H1 (cell line): ENCODE measurements around the gene TMEM72. TPM values are rescaled to one million over a fixed set of nuclear protein-coding genes. Genes with fewer than 3 reads are reported as not detected.

ENCODE experiments used
- CTCF ChIA-PET: fragments of 300-600 bp; sonication (Branson Sonifier 250); formaldehyde crosslinking; loops from one replicate; lab custom pipeline; 2021; ENCODE audit not compliant: partially characterized antibody; lab: Charles Lee
- POLR2A ChIA-PET: fragments of 300-600 bp; sonication (Branson Sonifier 250); formaldehyde crosslinking; loops from one replicate; lab custom pipeline; 2021; ENCODE audit warnings: inconsistent platforms; ENCODE audit not compliant: partially characterized antibody; lab: Charles Lee
- DNase-seq, 2 experiments: peaks; one replicate each; pipeline versions ENCODE4 v3.0.0 to v3.0.0-alpha.2; 2010 to 2022; ENCODE audit warnings: low spot score in 2 of 2, low read depth in 1 of 2, mixed read lengths in 1 of 2
- FAIRE-seq: peaks from 2 replicates; lab custom pipeline; 2011; peaks lifted over from hg19 to GRCh38; lab: Jason Lieb, UNC
- H2AFZ ChIP-seq: 2 replicates; pipeline ENCODE4 v1.8.1; 2012; ENCODE audit warnings: low read length, inconsistent platforms
- H2AK5ac ChIP-seq: 2 replicates; pipeline ENCODE4 v1.6.1; 2013; ENCODE audit warnings: low read depth, low read length
- H2BK120ac ChIP-seq: replicated peaks from 2 replicates; pipeline ENCODE3; 2013; ENCODE audit warnings: low read depth, low read length, inconsistent platforms
- H2BK12ac ChIP-seq: 2 replicates; pipeline ENCODE4 v1.6.1; 2013; ENCODE audit warnings: low read depth, low read length
- H2BK15ac ChIP-seq: 2 replicates; pipeline ENCODE4 v1.6.1; 2013; ENCODE audit warnings: low read length
- H2BK20ac ChIP-seq: 2 replicates; pipeline ENCODE4 v1.6.1; 2013; ENCODE audit warnings: low read length
- H2BK5ac ChIP-seq: 2 replicates; pipeline ENCODE4 v1.6.1; 2013; ENCODE audit warnings: low read depth, low read length
- H3K14ac ChIP-seq: 2 replicates; pipeline ENCODE4 v1.6.1; 2013; ENCODE audit warnings: inconsistent platforms; ENCODE audit not compliant: insufficient read length
- H3K18ac ChIP-seq: 2 replicates; pipeline ENCODE4 v1.6.1; 2013; ENCODE audit warnings: low read length; ENCODE audit errors: extremely low read depth
- H3K23ac ChIP-seq: 2 replicates; pipeline ENCODE4 v1.6.1; 2013; ENCODE audit warnings: inconsistent platforms; ENCODE audit not compliant: insufficient read length
- H3K23me2 ChIP-seq: 2 replicates; pipeline ENCODE4 v1.6.1; 2013; ENCODE audit warnings: low read depth, low read length
- H3K27ac ChIP-seq: 2 replicates; pipeline ENCODE4 v1.6.1; 2011; ENCODE audit warnings: low read depth, low read length, inconsistent platforms
- H3K27me3 ChIP-seq, 4 experiments: replicated peaks in 1 of 4; 1 replicate in 1 of 4; 2 replicates in 3 of 4; pipeline versions ENCODE4 v1.6.1 to v1.8.1; 2011 to 2013; ENCODE audit warnings: low read length in 3 of 4, mild to moderate bottlenecking in 3 of 4, inconsistent platforms in 2 of 4, mixed read lengths in 2 of 4, moderate library complexity in 1 of 4; ENCODE audit not compliant: control insufficient read depth in 3 of 4, insufficient read depth in 3 of 4; ENCODE audit errors: extremely low read depth in 1 of 4
- H3K36me3 ChIP-seq, 4 experiments: 2 replicates each; pipeline versions ENCODE4 v1.6.1 to v1.8.1; 2011 to 2013; ENCODE audit warnings: mild to moderate bottlenecking in 4 of 4, low read length in 3 of 4, moderate library complexity in 2 of 4, control low read depth in 1 of 4, inconsistent platforms in 1 of 4; ENCODE audit not compliant: insufficient read depth in 4 of 4, control insufficient read depth in 2 of 4
- H3K4ac ChIP-seq: replicated peaks from 2 replicates; pipeline ENCODE3; 2013; ENCODE audit warnings: low read length, low read depth, mixed read lengths, inconsistent platforms; ENCODE audit not compliant: insufficient read length
- H3K4me1 ChIP-seq, 4 experiments: replicated peaks in 1 of 4; 1 replicate in 1 of 4; 2 replicates in 3 of 4; pipeline versions ENCODE4 v1.6.1 to v1.8.1; 2011 to 2013; ENCODE audit warnings: low read length in 3 of 4, inconsistent platforms in 2 of 4, mixed read lengths in 1 of 4; ENCODE audit not compliant: insufficient read depth in 4 of 4, control insufficient read depth in 3 of 4
- H3K4me2 ChIP-seq, 2 experiments: 2 replicates each; pipeline versions ENCODE4 v1.6.1 to v1.8.1; 2011 to 2013; ENCODE audit warnings: low read depth in 2 of 2, low read length in 2 of 2, control low read depth in 1 of 2, inconsistent platforms in 1 of 2, mild to moderate bottlenecking in 1 of 2; ENCODE audit not compliant: insufficient read depth in 1 of 2
- H3K4me3 ChIP-seq, 4 experiments: fragments of 200-600, 300-600 bp in 1 of 4; sonication (generic), shearing (Covaris generic), sonication (Bioruptor Twin) in 1 of 4; 2 replicates each; pipeline versions ENCODE4 v1.5.1 to v1.8.1; 2011 to 2016; ENCODE audit warnings: low read length in 4 of 4, low read depth in 3 of 4, control low read depth in 2 of 4, inconsistent platforms in 2 of 4, mild to moderate bottlenecking in 2 of 4, mixed read lengths in 1 of 4, moderate library complexity in 1 of 4; ENCODE audit not compliant: insufficient read depth in 2 of 4; ENCODE audit errors: extremely low read depth in 1 of 4
- H3K56ac ChIP-seq: replicated peaks from 2 replicates; pipeline ENCODE3; 2013; ENCODE audit warnings: low read depth, mild to moderate bottlenecking, mixed read lengths, low read length, inconsistent platforms; ENCODE audit not compliant: insufficient read length
- H3K79me1 ChIP-seq: 2 replicates; pipeline ENCODE4 v1.6.1; 2013; ENCODE audit warnings: low read depth, low read length, control low read depth
- H3K79me2 ChIP-seq, 2 experiments: 2 replicates each; pipeline versions ENCODE4 v1.6.1 to v1.8.1; 2012 to 2013; ENCODE audit warnings: low read length in 2 of 2, mild to moderate bottlenecking in 2 of 2, inconsistent platforms in 1 of 2; ENCODE audit not compliant: insufficient read depth in 2 of 2, control insufficient read depth in 1 of 2
- H3K9ac ChIP-seq, 4 experiments: replicated peaks in 1 of 4; 1 replicate in 1 of 4; 2 replicates in 3 of 4; pipeline versions ENCODE4 v1.6.1 to v1.8.1; 2011 to 2013; ENCODE audit warnings: low read depth in 3 of 4, low read length in 3 of 4, control low read depth in 2 of 4, mild to moderate bottlenecking in 2 of 4, moderate library complexity in 2 of 4, inconsistent platforms in 1 of 4; ENCODE audit errors: extremely low read depth in 1 of 4
- H3K9me3 ChIP-seq, 2 experiments: 2 replicates each; pipeline versions ENCODE4 v1.6.1 to v1.8.1; 2012 to 2013; ENCODE audit warnings: mild to moderate bottlenecking in 2 of 2, moderate library complexity in 2 of 2, control low read depth in 1 of 2, inconsistent platforms in 1 of 2, low read depth in 1 of 2, low read length in 1 of 2, mixed read lengths in 1 of 2; ENCODE audit not compliant: insufficient read depth in 2 of 2
- H4K20me1 ChIP-seq, 2 experiments: replicated peaks in 1 of 2; 2 replicates each; pipeline versions ENCODE3 to v1.8.1; 2011 to 2013; ENCODE audit warnings: inconsistent platforms in 2 of 2, low read length in 2 of 2, mild to moderate bottlenecking in 1 of 2; ENCODE audit not compliant: insufficient read depth in 2 of 2, control insufficient read depth in 1 of 2
- H4K5ac ChIP-seq: 2 replicates; pipeline ENCODE4 v1.6.1; 2013; ENCODE audit warnings: low read length, low read depth, mixed read lengths, inconsistent platforms; ENCODE audit not compliant: insufficient read length
- H4K8ac ChIP-seq: 2 replicates; pipeline ENCODE4 v1.8.0; 2013; ENCODE audit warnings: mild to moderate bottlenecking, moderate library complexity, low read length, inconsistent platforms; ENCODE audit not compliant: insufficient read depth; ENCODE audit errors: extremely low read depth
- H4K91ac ChIP-seq: replicated peaks from 2 replicates; pipeline ENCODE3; 2013; ENCODE audit warnings: low read length, mixed read lengths, inconsistent platforms; ENCODE audit not compliant: insufficient read length
- ATF2 ChIP-seq: IDR thresholded peaks from 2 replicates; pipeline ENCODE4 v1.6.1; 2012; ENCODE audit warnings: low read length, inconsistent platforms
- BRCA1 ChIP-seq: IDR thresholded peaks from 2 replicates; pipeline ENCODE4 v1.6.1; 2012; ENCODE audit warnings: low read depth, low read length, improper control_type of control experiment
- CEBPB ChIP-seq: IDR thresholded peaks from 2 replicates; pipeline ENCODE4 v1.6.1; 2012; ENCODE audit warnings: low read depth, low read length
- CREB1 ChIP-seq: IDR thresholded peaks from 2 replicates; pipeline ENCODE4 v1.6.1; 2012; ENCODE audit warnings: inconsistent platforms
- EGR1 ChIP-seq: IDR thresholded peaks from 2 replicates; pipeline ENCODE4 v1.6.1; 2011; ENCODE audit warnings: low read depth, low read length, borderline replicate concordance
- EP300 ChIP-seq, 2 experiments: IDR thresholded peaks; 1 replicate in 1 of 2; 2 replicates in 1 of 2; pipeline ENCODE4 v1.6.1; 2011 to 2012; ENCODE audit warnings: low read depth in 2 of 2, low read length in 2 of 2, mild to moderate bottlenecking in 2 of 2, borderline replicate concordance in 1 of 2, inconsistent platforms in 1 of 2, moderate library complexity in 1 of 2
- FOSL1 ChIP-seq: IDR thresholded peaks from 2 replicates; pipeline ENCODE4 v1.6.1; 2011; ENCODE audit warnings: mild to moderate bottlenecking, low read depth, low read length, moderate library complexity; ENCODE audit not compliant: insufficient read depth
- JUN ChIP-seq: IDR thresholded peaks from 2 replicates; pipeline ENCODE4 v1.6.1; 2011; ENCODE audit warnings: low read depth, mild to moderate bottlenecking, improper control_type of control experiment, low read length
- MAX ChIP-seq: IDR thresholded peaks from 2 replicates; pipeline ENCODE4 v1.6.1; 2012; ENCODE audit warnings: inconsistent platforms
- RXRA ChIP-seq: IDR thresholded peaks from 2 replicates; pipeline ENCODE4 v1.6.1; 2011; ENCODE audit warnings: low read depth, mild to moderate bottlenecking, low read length, moderate library complexity; ENCODE audit not compliant: insufficient read depth
- SAP30 ChIP-seq: fragments of 300-600 bp; sonication (generic); IDR thresholded peaks from 2 replicates; pipeline ENCODE4 v1.7.1; 2012; ENCODE audit warnings: low read length, moderate library complexity, mild to moderate bottlenecking, inconsistent platforms; ENCODE audit not compliant: insufficient read depth, insufficient replicate concordance
- TBP ChIP-seq: IDR thresholded peaks from 2 replicates; pipeline ENCODE4 v1.6.1; 2011; ENCODE audit warnings: low read depth, low read length, improper control_type of control experiment
- WGBS, 2 experiments: shearing (Covaris generic) in 1 of 2; methylation state at CpG; one replicate each; pipeline versions ENCODE4 v1.1.6 to v1.1.7; 2013 to 2015; ENCODE audit warnings: low lambda C conversion rate in 2 of 2, mixed read lengths in 2 of 2, inconsistent platforms in 1 of 2, low coverage in 1 of 2, missing lambda C conversion rate in 1 of 2; ENCODE audit not compliant: insufficient replicate concordance in 2 of 2, insufficient coverage in 1 of 2, insufficient read length in 1 of 2; ENCODE audit errors: extremely low coverage in 1 of 2, missing lambda C conversion rate in 1 of 2; 5-methylcytosine and 5-hydroxymethylcytosine counted together
- polyA plus RNA-seq, 7 experiments: library from polyadenylated mRNA; depleted of rRNA in 3 of 7; stranded (reverse) in 5 of 7; unstranded in 2 of 7; fragments of >200 nt in 5 of 7; fragments of 200-250 nt in 2 of 7; gene quantifications; 1 replicate in 5 of 7; 2 replicates in 1 of 7; 4 replicates in 1 of 7; pipeline versions ENCODE4 v1.2.1 to v1.2.3, GENCODE V29; 2011 to 2013; ENCODE audit warnings: missing spikeins in 2 of 7, mixed read lengths in 2 of 7
- total RNA-seq: library from RNA; stranded (reverse); fragmentation: NEBNext Ultra II Directional; extraction: Animal tissue kit (Norgen Biotek cat#: 25700); gene quantifications from 2 replicates; pipeline ENCODE4 v1.2.1, GENCODE V29; 2021

Gene TMEM72
- total and polyA plus RNA-seq, 2 of the 8 experiments (the other 6 are each of a cell fraction or from before 2014, with no cell fraction given): not detected

GRCh38 chr10:44911951-44912350 is 814 bp downstream of the TMEM72 start:
- CTCF ChIA-PET: interaction anchor here (0.8 to 1.4 kb wide), 4 partner anchors 20 to 177 kb away, joined by 3 to 4 read pairs (median 4); no protein-coding TSS in a partner anchor
- no peak overlapping the region for H2AFZ ChIP-seq
- TF ChIP-seq BRCA1: no peak
- TF ChIP-seq CREB1: no peak
- TF ChIP-seq TBP: no peak
- TF ChIP-seq ATF2: no peak
- no peak for TF ChIP-seq RXRA
- TF ChIP-seq EP300 (IDR thresholded peaks at IDR 0.05; ENCODE audit: borderline replicate concordance in 1 of 2, low read depth in 2 of 2, low read length in 2 of 2): no peak
- no peak for TF ChIP-seq SAP30
- TF ChIP-seq MAX: no peak
- TF ChIP-seq FOSL1: no peak
- TF ChIP-seq EGR1: no peak
- no peak for TF ChIP-seq CEBPB
- TF ChIP-seq JUN: no peak

More at GRCh38 chr10:44911951-44912350, 814 bp downstream of the TMEM72 start:
- Histone ChIP-seq H3K4me1 (peaks cover 9 to 17% (median 11%) of the 10 kb centered on the region in 4 experiments; a peak in 6 of 7 replicates), H3K18ac (no peak overlapping the region), H4K20me1 (no peaks in the 10 kb centered on the region), H3K36me3 (no peaks in the 10 kb centered on the region; a peak in 1 of 8 replicates), H2BK15ac (peak overlapping the region; percentile 95; the same call in 1 of the 2 replicates), H3K27me3 (no peaks in the 10 kb centered on the region), H2BK120ac (no peak overlapping the region), H3K4me3 (no peak overlapping the region), H3K23me2 (no peaks in the 10 kb centered on the region), H3K79me1 (no peaks in the 10 kb centered on the region), H3K9ac (no peak overlapping the region), H3K27ac (no peak overlapping the region), H3K9me3 (no peaks in the 10 kb centered on the region), H3K4ac (no peak overlapping the region), H2BK20ac (no peak overlapping the region), H2BK5ac (no peak overlapping the region), H3K14ac (no peak overlapping the region), H3K56ac (no peak overlapping the region), H4K8ac (no peak overlapping the region), H4K5ac (no peak overlapping the region), H3K4me2 (no peak overlapping the region), H2BK12ac (no peak overlapping the region), H2AK5ac (no peak overlapping the region), H3K79me2 (no peaks in the 10 kb centered on the region), H3K23ac (no peak overlapping the region), H4K91ac (no peak overlapping the region)
- POLR2A ChIA-PET: interaction anchor here (1.9 kb wide), 1 partner anchor 13 kb away, joined by 6 read pairs; no protein-coding TSS in a partner anchor
- no peak for DNase-seq
- 98% methylated on average over 3 of the region's 3 CpGs; no CpG with 5 or more reads in 1 of the 2 experiments for WGBS, 2 experiments
- FAIRE-seq: no peak
